A549 (cell line): ENCODE results near the gene CAMTA1. TPM values are rescaled to one million over a fixed set of nuclear protein-coding genes. Genes with fewer than 3 reads are reported as not detected.
"Not testable (repeated sequence)": the region's sequence is repeated elsewhere in the genome, so short reads cannot be mapped to it uniquely, and the experiment has no call there.

Experiments used
- ATAC-seq, 2 experiments: fragments of 200-7000 bp in 1 of 2; fragments of >200 bp in 1 of 2; cut with Nextera tagmentation in 1 of 2; cut with Tn5 transposase in 1 of 2; 3 replicates each; pipeline versions ENCODE4 v1.8.0 to v1.9.1; 2018 to 2020; ENCODE audit warnings: mild to moderate bottlenecking in 1 of 2, moderate library complexity in 1 of 2
- CTCF ChIA-PET: fragments of 300-600 bp; sonication (Branson Sonifier 250); formaldehyde crosslinking; extraction: SDS; loops from one replicate; lab custom pipeline; 2021; ENCODE audit warnings: antibody characterized with exemption, inconsistent platforms; lab: Yijun Ruan, JAX
- POLR2A ChIA-PET: fragments of 350-600 bp; formaldehyde crosslinking; extraction: SDS; loops from one replicate; lab custom pipeline; 2021; ENCODE audit warnings: antibody characterized with exemption, inconsistent platforms; lab: Yijun Ruan, JAX
- DNase-seq, 2 experiments: peaks; one replicate each; pipeline versions ENCODE4 v3.0.0 to v3.0.0-alpha.2; 2011 to 2016; ENCODE audit warnings: low read depth in 1 of 2, low spot score in 1 of 2
- FAIRE-seq: peaks from 2 replicates; lab custom pipeline; 2011; peaks lifted over from hg19 to GRCh38; lab: Jason Lieb, UNC
- H3K27ac ChIP-seq, 2 experiments: fragments of >200 bp; sonication (Bioruptor Twin); formaldehyde crosslinking; 3 replicates each; pipeline ENCODE4 v1.5.1; 2016 to 2017
- H3K4me1 ChIP-seq: fragments of >200 bp; sonication (Bioruptor Twin); formaldehyde crosslinking; 3 replicates; pipeline ENCODE4 v1.6.1; 2016
- H3K4me2 ChIP-seq: fragments of >200 bp; sonication (Bioruptor Twin); formaldehyde crosslinking; 3 replicates; pipeline ENCODE4 v1.6.1; 2016
- H3K4me3 ChIP-seq: fragments of >200 bp; sonication (Bioruptor Twin); formaldehyde crosslinking; 3 replicates; pipeline ENCODE4 v1.5.1; 2016
- H3K9me3 ChIP-seq: fragments of >200 bp; sonication (Bioruptor Twin); formaldehyde crosslinking; 3 replicates; pipeline ENCODE4 v1.6.1; 2016
- BHLHE40 ChIP-seq: IDR thresholded peaks from 2 replicates; pipeline ENCODE4 v1.6.1; 2012; ENCODE audit warnings: low read depth, low read length, inconsistent platforms
- CBX8 ChIP-seq: fragments of 200-600 bp; sonication (generic); IDR thresholded peaks from 2 replicates; pipeline ENCODE4 v1.6.1; 2016
- CHD2 ChIP-seq: fragments of 150-350 bp; IDR thresholded peaks from 2 replicates; pipeline ENCODE4 v1.6.1; 2014; ENCODE audit warnings: low read length; ENCODE audit not compliant: partially characterized antibody
- FOXS1 ChIP-seq: fragments of 250-450 bp; sonication (Bioruptor Pico); IDR thresholded peaks from 2 replicates; pipeline ENCODE4 v1.5.0; 2020; ENCODE audit warnings: mild to moderate bottlenecking, moderate library complexity
- GATA3 ChIP-seq: IDR thresholded peaks from 2 replicates; pipeline ENCODE4 v1.6.1; 2012; ENCODE audit warnings: borderline replicate concordance
- HES2 ChIP-seq: fragments of >200 bp; sonication (Bioruptor Twin); formaldehyde crosslinking; IDR thresholded peaks from 2 replicates; pipeline ENCODE4 v1.6.1; 2016
- HEYL ChIP-seq: fragments of 250-450 bp; sonication (Bioruptor Pico); IDR thresholded peaks from 2 replicates; pipeline ENCODE4 v1.8.0; 2021; ENCODE audit warnings: mild to moderate bottlenecking, moderate library complexity
- MYC ChIP-seq: IDR thresholded peaks from 2 replicates; pipeline ENCODE4 v1.6.1; 2012; ENCODE audit warnings: mild to moderate bottlenecking, inconsistent platforms, low read length, improper control_type of control experiment, borderline replicate concordance
- PBX3 ChIP-seq: IDR thresholded peaks from 2 replicates; pipeline ENCODE4 v1.6.1; 2012
- POLR2A ChIP-seq: IDR thresholded peaks from 2 replicates; pipeline ENCODE4 v1.6.1; 2012; ENCODE audit warnings: mild to moderate bottlenecking, low read length
- POLR2AphosphoS2 ChIP-seq: conservative IDR thresholded peaks from 2 replicates; pipeline ENCODE4 v1.6.1; 2012; ENCODE audit warnings: low read length, improper control_type of control experiment, inconsistent platforms
- REST ChIP-seq: fragments of 200-600 bp; sonication (generic); IDR thresholded peaks from 2 replicates; pipeline ENCODE4 v1.6.1; 2016; ENCODE audit warnings: antibody characterized with exemption, mild to moderate bottlenecking, moderate library complexity
- TFCP2L1 ChIP-seq: fragments of 250-450 bp; sonication (Bioruptor Pico); IDR thresholded peaks from 2 replicates; pipeline ENCODE4 v1.5.0; 2021; ENCODE audit warnings: mild to moderate bottlenecking
- TP53 ChIP-seq: fragments of 250-450 bp; sonication (Bioruptor Pico); IDR thresholded peaks from 2 replicates; pipeline ENCODE4 v1.5.0; 2021; ENCODE audit warnings: mild to moderate bottlenecking, moderate library complexity
- ZNF302 ChIP-seq: fragments of 250-450 bp; sonication (Bioruptor Pico); IDR thresholded peaks from 2 replicates; pipeline ENCODE4 v1.9.0; 2021; ENCODE audit warnings: inconsistent platforms, mild to moderate bottlenecking, moderate library complexity
- WGBS: methylation state at CpG from one replicate; pipeline ENCODE4 v1.1.6; 2017; ENCODE audit errors: missing lambda C conversion rate; 5-methylcytosine and 5-hydroxymethylcytosine counted together
- polyA minus RNA-seq: library from RNA; depleted of rRNA, polyadenylated mRNA; stranded (reverse); fragments of >200 nt; gene quantifications from 2 replicates; pipeline ENCODE4 v1.2.3, GENCODE V29; 2011; rRNA and poly(A)+ RNA removed
- polyA plus RNA-seq, 4 experiments: library from polyadenylated mRNA; depleted of rRNA in 3 of 4; stranded (reverse); fragments of >200 nt; fragmentation: RNase III in 1 of 4; extraction: RNeasy Plus Mini Kit Qiagen cat#74134 plus additional on column Dnase treatment in 1 of 4; gene quantifications; 2 replicates in 3 of 4; 3 replicates in 1 of 4; pipeline ENCODE4 v1.2.3, GENCODE V29; 2011 to 2017

CAMTA1 gene
- polyA plus RNA-seq (2011; rRNA removed) (48.7 and 58.8 TPM in 2 replicates), polyA plus RNA-seq (2017; fragmentation: RNase III; extraction: RNeasy Plus Mini Kit Qiagen cat#74134 plus additional on column Dnase treatment) (63.3 to 75.0 TPM (median 73.5 TPM) in 3 replicates), polyA minus RNA-seq (18.6 and 19.8 TPM in 2 replicates)
- polyA plus RNA-seq (2012; cell fraction: cytosol; rRNA removed), result 35.4 and 46.5 TPM in 2 replicates
- 9.4 and 22.1 TPM in 2 replicates for polyA plus RNA-seq (2012; cell fraction: nucleus; rRNA removed)

GRCh38 chr1:6785318-6785727 is at the start of gene CAMTA1:
TSS of gene CAMTA1 (plus strand) at chr1:6785454. CDS start at chr1:6785531, 77 bp downstream.
- no CpG with 5 or more reads among the region's 69 CpGs for WGBS
- H3K27ac ChIP-seq, result peak within 1 kb of the TSS; percentile 98 to 99
- TF ChIP-seq POLR2A (peak; percentile 18; the same call in 1 of the 2 replicates), TP53 (no peak), REST (no peak), PBX3 (peak; percentile 92)
- TF ChIP-seq, all 56 proteins: peak for 2
- ChIA-PET CTCF (interaction anchor here (2.9 kb wide), 1 partner anchor 66 kb away, joined by 13 read pairs; no protein-coding TSS in a partner anchor), POLR2A (interaction anchor here (0.5 to 2.3 kb wide), 15 partner anchors 10 to 939 kb away, joined by 3 to 12 read pairs (median 6); partner anchors contain the start of gene DNAJC11)
- Histone ChIP-seq H3K9me3 (no peaks in the 10 kb centered on the region), H3K4me3 (peak within 1 kb of the TSS; percentile 98), H3K4me1 (peaks cover 7% of the 10 kb centered on the region; the same call in 2 of the 3 replicates), H3K4me2 (peak within 1 kb of the TSS; percentile 92)
- no peak for DNase-seq
- no peak for FAIRE-seq
- ATAC-seq, result peak in 1 of 2 experiments; percentile 93; a peak in 4 of 6 replicates

- Histone ChIP-seq H3K4me2 (no peak overlapping the region), H3K4me3 (no peak overlapping the region), H3K4me1 (peaks cover 8% of the 10 kb centered on the region; the same call in 2 of the 3 replicates), H3K9me3 (no peaks in the 10 kb centered on the region), H3K27ac (no peak overlapping the region)
- DNase-seq (no peak), ATAC-seq (no peak), FAIRE-seq (no peak)
- TF ChIP-seq PBX3 (no peak), FOXS1 (CRISPR knock-in tag) (no peak), ZNF302 (CRISPR knock-in tag) (no peak), BHLHE40 (no peak), CHD2 (no peak), TFCP2L1 (CRISPR knock-in tag) (no peak), POLR2A (no peak), CBX8 (no peak), HEYL (no peak), POLR2AphosphoS2 (no peak), GATA3 (no peak), HES2 (no peak), MYC (no peak)
- WGBS, result 82% methylated on average over 30 of the region's 30 CpGs
- ChIA-PET CTCF (no interaction called here), POLR2A (no interaction called here)
Measured at GRCh38 chr1:6738987-6739676, 46.1 kb upstream of the CAMTA1 start.

GRCh38 chr1:6742676-6743188 is 42.5 kb upstream of the CAMTA1 start:
- not testable (repeated sequence) for DNase-seq, H3K4me1 ChIP-seq, FAIRE-seq, H3K9me3 ChIP-seq, H3K27ac ChIP-seq, ATAC-seq, H3K4me2 ChIP-seq, H3K4me3 ChIP-seq
- ChIA-PET POLR2A (interaction anchor here (1.8 kb wide), 1 partner anchor 42 kb away, joined by 10 read pairs; the partner anchor contains the start of gene CAMTA1), CTCF (interaction anchor here (1.2 kb wide), 1 partner anchor 23 kb away, joined by 6 read pairs; no protein-coding TSS in a partner anchor)
- 85% methylated on average over 7 of the region's 7 CpGs for WGBS
